GM21360 (cell line): ENCODE measurements around the gene DYNLT5.
A peak's percentile ranks its signal among the peaks of the same experiment; 100 is the strongest.
"Not testable (repeated sequence)": the region's sequence is repeated elsewhere in the genome, so short reads cannot be mapped to it uniquely, and the experiment has no call there.

Source experiments
- ATAC-seq: cut with Tn5 transposase; IDR thresholded peaks from one replicate; pipeline ENCODE4 v1.9.1; 2021; ENCODE audit warnings: mild to moderate bottlenecking, moderate library complexity; ENCODE audit not compliant: unreplicated experiment

DYNLT5 gene

DNA sequence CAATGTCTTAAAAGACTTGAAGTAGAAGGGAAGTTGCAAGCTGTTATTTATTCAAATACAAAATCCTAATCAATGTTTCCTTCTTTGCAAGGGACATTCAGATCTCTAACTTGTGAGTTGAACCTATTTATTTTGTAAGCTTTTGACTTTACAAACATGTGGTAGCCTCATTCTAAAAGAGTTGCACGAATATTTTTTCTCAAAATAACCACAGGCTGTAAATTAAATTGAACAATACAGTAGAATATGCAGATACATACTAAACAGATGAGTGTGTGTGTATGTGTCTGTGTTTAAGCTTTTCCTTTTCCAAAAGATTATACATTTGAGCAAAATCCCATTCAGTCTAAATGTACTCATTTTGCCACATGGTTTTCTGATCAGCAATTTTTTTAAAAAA lies 4.8 kb upstream of the DYNLT5 start:
- ATAC-seq, result no peak

DNA sequence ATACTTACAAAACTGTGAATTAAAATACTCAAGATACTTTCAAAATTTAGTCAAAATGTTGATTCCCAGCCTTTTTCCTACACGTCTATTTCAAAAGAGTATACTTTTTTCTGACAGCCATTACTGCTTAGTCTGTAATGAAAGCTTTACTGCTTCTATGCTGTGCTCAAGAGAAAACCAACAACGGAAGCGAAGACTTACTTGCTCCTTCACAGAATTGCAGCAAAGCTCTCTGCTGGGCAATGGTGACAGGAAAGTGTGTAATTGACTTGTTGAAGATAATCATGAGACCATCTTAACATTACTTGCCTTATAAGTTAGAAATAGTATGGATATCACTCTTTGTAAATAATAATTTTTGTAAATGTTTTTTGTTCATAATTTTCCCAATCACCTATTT lies 1.7 kb upstream of the DYNLT5 start:
- ATAC-seq, result no peak

DNA sequence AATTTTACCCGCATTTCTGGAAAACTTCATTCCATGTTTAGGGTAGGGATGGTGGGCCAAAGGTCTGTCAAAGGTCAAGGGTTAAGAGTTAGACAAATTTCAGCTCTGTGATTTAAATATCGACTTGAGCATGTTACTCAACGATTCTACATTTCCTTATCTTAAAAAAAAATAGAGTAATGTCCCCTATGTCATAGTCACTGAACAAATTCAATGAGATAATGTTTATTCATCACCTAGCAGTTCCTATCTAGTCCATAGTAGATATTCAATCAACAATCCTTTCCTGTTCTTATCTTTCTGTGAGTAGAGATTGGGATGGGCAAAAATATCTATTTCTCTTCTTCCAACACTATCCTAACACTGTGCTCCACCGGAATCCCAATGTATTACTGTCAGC lies 1.1 kb upstream of the DYNLT5 start:
- no peak for ATAC-seq

DNA sequence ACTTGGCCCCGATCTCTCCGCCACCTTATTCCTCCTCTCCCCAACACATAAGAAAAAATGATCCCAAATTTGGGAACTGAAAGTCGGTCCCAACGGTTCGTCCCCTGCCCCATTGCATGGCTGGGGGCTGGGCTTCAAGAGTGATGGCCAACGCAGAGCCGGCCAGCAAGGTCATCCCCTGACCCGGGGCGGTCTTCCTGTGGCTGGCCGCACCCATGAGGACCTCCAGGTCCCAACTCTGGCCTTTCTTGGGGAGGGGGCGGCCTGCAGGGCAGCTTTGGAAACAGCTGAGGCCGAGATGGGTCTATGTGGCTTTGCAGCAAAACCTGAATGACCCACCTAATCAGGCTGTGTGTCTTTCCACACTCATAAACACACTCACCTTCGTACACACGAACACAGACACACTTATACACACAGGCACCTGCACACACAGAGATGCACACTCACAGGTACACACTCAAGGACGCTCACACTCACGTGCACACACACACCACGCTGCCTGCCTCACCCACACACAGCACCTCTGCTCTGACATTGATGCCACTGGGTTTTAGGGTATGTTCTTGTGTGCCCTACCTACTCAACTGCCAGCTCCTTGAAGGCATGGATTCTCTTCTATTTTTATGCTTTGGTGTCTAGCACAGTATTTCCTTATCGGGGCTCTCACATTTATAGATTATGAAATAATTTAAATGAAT lies 562 bp downstream of the DYNLT5 start:
- ATAC-seq, result no peak

DNA sequence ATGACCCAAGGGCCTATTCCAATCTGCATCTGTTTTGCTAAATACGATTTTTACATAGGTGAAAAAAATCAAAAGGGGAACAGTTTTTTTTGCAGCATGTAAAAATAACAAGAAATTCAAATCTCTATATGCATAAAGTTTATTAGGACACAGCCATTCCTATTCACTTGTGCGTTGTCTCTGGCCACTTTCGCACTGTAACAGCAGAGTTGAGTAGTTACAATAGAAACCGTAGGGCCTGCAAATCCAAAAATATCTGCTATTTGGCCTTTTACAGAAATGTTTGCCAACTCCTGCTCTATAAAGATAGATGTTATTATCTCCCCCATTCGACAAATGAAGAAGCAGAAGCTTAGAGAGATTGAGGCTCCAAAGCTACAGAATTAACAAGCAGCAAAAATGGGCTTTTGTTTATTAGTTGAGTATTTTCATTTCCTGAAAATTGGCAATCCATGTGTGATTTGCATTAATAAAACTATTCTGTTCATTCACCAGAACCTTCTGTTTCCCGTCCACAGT lies 5.5 kb downstream of the DYNLT5 start:
- ATAC-seq, result peak; percentile 31

DNA sequence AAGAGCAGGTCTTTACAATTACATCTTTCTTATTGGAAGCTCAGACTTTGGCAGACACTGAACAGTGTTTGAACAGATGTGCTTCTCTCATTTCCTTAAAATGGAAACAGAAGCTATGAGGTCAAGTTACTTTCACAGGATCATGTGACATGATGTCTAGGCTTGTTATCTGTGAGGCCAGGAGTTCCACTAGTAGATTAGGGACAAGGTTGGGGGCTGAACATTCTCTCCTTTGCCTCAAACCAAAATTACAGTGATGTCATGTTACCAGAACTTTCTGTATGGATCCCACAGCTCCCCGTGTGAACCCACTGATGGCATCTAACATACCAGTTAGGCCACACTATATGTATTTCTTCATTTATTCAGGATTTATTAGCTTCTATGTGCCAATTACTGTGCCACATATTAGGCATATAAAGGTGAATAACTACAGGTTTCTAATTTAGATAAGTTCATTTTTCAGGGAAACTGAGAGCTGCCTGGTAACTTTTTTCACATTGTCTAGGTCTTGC lies 6.0 kb downstream of the DYNLT5 start:
- ATAC-seq, result peak; percentile 100

DNA sequence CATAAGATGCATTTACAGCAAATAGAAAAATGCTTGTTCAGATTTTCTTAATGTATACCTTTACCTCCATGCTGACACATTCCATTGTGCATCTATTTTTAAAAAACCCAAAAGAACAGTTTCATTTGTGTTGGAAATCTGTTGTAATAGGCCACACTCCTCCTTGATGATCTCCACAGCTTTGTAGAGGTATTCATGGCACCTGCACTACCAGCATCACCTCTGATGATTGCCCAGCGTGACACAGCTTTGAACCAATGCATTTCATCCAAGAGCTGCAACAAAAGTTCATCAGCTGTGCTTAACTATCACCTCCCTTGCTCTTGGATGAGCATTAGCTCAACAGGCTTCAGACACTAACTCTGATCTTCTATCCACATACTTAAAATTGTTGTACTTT lies 8.2 kb downstream of the DYNLT5 start:
- ATAC-seq, result no peak

DNA sequence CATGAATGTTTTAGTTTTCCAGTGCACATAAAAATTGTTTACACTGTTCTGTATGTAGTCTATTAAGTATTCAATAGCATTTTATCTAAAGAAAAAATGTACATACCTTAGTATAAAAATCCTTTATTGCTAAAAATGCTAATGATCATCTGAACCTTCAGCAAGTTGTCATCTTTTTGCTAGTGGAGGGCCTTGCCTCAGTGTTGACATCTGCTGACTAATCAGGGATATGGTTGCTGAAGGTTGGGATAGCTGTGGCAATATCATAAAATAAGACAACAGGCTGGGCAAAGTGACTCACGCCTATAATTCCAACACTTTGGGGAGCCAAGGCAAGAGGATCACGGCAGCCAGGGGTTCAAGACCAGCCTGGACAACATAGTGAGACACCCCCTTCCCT lies 9.0 kb downstream of the DYNLT5 start:
- no peak for ATAC-seq

DNA sequence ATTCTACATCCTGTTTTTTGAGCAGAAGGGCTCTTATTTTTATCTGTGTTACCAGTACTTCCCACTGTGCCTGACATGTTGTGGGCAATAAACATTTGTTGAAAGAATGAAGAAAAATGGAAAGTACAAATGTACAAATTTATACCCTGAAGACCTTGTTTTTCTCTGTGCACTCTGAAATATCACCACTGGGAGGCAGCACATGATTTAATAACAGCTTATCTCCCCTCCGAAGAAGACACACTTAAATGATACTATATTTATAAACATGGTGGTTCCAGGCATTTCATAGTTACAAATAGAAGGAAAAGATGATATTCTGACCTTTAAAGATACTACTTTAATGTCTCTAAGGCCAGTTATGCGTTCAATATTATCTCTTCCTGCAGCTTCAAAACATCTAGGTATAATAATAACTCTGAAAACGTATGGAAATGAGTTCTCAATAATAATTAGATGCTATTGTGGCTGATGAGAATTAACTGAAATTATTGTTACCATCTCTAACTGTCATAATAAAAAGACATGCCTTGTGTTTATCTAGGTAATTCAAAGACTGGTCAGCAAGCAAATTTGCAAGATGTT lies 12.8 kb downstream of the DYNLT5 start:
- peak; percentile 80 for ATAC-seq

DNA sequence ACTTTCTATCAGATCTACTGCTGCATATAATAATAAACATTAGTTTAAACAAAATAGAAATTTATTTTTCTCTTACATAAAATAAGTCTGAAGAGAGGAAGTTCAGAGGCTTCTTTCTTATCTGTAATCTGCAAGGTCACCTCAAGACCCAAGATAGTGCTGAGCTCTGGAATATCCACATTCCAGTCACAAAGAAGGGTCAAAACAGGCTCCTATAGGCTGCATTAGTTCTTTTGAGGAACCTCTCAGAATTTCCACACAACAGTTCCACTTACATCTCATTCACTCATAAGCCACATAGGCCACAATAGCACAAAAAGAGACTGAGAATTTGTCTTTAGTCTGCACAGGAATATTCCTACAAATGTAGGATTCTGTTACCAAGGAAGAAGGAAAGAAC lies 15.4 kb downstream of the DYNLT5 start:
- ATAC-seq, result no peak

DNA sequence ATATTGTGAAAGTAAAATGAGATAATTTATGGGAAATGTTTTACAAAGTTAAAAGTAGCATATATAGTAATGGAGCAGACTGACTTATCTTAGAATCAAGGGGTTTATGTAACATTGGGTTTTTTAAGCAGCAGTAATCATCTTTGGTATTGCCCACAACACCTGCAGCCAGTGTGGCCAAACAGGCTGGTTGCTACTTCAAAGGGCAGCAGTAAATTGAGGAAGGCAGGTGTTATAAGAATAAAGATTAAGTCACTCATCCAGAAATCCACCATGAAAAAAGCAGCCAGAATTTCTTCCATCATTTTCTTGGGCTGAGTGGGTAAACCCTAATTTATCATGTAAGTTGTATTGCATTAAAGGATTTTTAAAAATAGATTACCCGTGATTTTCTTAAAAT lies 16.7 kb downstream of the DYNLT5 start:
- ATAC-seq, result no peak

DNA sequence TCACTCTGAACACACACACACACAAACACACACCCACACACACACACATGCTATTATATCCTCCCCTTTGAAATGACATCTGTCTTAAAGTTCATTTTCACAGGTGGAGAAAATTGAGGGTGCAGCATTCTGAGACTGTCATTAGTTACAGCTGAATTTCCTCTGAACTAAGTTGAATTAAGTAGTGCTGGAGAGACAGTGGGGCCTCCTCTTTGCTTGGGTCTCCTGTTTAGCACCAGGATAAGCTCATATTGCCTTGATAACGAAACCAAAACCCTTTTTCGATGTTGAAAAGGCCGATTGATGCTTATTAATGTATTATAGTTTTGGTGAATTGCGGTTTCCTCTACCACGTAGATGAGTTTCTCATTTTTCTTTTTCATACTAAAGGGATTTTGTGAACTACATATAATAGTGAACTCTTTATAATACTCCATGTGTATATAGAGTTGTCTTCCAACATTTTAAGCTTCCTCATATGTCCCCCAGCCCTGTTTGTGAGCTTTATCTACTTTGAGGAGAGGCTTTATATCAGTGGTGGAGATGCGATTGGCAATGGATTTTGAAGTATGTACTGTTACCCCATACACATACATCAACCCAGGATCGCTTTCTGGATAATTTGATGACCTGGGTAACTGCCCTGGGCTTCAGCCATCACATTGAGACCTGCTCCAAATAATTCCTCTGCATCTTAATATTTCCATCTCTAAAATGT lies 17.4 kb downstream of the DYNLT5 start:
- no peak for ATAC-seq

DNA sequence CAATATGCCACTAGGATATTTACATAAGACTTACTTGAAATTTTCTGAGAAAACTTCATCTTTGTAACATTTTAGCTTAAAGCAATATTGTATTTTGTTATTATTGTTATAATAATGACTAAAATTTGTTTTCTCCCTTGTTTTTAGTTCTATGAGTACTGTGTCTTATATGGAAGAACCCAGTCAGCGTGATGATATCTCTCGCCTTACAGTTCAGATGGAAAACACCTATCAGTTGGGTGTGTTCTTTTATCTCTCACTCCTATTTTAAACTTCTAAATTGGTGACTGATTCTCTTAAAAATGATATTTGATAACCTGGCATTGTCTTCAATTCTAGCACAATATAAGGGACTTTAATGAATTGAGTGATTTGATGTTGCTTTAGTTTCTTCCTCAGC lies 18.0 kb downstream of the DYNLT5 start:
- ATAC-seq, result no peak

DNA sequence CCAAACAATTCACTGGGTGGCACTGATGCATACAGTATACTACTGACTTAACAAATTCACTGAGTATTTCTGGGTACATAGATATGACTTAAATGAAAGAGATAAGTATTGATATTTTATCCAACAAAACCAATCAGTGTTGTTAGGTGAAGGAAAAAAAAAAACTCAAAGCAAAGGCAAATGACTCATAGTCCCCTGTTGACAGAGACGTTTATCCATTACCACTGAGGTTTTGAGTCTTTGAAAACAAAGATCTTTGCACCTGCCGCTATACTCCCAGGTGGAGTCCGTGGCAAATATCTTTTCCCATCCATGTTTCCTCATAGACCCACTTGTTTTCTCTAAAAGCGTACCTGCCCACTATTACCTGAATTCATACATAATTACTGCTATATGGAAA lies 18.4 kb downstream of the DYNLT5 start:
- no peak for ATAC-seq

DNA sequence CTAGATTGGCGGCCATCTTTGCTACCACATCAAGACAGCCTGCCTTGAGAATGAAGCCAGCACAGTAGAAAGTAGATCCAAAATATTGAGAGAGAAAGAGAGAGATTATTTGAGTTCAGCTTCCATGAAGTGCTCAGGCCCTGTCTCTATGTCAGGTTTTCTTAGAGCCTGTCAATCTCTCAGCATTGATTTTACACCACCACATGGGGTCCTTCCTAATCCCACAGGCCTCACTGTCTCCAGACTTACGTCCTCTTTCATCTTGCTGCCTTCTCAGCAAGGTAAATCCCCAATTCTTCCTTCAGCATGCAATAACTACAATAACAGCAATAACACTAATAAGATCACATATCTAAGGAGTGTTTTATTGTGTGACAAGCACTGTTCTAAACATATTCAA lies 21.0 kb downstream of the DYNLT5 start:
- no peak for ATAC-seq

DNA sequence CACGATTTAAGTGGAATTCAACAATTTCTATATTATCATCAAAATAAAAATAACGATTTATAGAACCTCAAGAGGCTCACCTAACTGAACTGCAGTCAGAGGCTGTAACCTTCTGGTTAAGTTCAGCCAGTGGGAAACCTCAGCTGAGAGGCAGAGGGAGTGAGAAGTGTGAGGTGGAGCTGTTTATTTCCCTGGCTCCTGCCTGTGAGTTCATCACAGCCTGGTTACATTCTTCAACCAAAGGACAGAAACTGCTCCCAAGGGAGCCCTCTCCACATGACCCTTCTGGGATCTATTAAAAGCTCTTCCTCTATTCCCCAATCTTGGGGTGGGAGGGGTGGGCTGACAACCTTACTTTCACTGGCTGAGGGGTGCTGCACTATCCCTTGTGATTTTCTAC lies 22.2 kb downstream of the DYNLT5 start:
- ATAC-seq, result no peak

DNA sequence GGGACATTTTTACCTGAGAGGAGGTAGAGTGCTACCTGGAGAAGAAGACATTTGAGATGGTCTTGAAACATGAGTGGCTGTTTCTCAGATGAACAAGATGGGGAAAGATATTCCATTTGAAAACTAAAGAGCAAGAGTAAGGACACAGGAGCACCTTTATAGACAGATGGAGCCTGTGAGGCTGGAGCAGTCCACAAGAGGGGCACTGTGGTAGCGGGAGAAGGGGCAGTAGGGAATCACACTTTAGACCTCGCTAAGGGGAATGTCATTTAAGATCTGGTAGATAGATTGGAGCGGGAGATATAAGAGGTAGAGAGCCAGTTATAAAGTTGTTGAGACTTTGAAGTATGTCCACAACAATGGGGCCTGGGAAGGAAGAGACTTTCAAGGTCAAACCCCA lies 23.4 kb downstream of the DYNLT5 start:
- ATAC-seq, result no peak

DNA sequence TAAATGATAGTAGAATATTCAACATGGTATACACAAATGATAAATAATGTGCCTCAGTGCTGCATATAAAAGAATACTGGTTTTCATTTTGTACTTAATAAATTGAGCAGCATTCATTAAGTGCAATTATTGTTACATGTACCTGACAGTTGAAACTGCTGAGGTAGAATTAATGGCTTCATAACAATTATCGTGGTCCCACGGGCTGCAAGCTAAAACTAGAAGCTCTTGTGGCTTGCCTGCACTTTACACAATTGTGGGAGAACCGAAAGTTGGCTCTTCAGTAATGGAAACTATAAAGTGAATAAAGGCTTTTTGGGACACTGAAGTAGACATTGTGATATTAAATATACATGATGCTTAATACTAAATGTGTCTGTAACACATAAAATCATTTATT lies 25.6 kb downstream of the DYNLT5 start:
- no peak for ATAC-seq

DNA sequence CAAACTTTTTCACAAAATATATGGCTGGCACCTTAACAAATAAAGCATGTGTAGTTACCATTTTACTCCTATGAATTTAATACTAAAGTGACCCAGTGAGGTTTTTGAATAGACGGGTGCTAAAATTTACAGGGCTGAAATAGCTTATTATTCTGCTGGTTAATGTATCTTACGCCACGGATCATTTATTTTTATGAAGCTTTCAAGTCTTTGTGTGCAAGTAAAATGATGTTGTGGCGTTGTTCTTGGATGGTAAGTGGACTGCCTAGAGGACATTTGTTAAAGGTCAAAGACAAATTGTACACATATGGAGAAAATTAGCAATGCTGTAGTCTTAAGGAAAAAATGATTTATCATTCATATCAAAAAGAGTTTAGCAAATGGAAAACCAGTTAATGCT lies 26.0 kb downstream of the DYNLT5 start:
- no peak for ATAC-seq

DNA sequence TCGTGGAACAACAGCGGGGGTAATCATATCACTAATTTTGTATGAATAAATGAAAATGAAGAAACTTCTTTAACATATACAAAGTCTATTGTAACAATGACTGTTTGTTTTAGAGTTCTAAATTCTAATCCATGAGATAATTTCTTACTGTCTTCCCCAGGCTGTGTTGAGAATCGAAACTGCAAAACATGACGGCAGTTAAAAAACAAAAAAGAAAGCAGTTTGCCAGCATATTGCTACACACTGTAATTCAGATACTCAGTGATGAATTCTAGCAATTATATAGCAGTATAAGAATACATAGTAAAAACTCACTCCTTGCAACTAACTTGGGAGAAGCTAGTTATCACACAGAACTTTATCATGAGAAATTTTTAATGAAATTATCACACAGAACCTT lies 26.7 kb downstream of the DYNLT5 start:
- no peak for ATAC-seq

DNA sequence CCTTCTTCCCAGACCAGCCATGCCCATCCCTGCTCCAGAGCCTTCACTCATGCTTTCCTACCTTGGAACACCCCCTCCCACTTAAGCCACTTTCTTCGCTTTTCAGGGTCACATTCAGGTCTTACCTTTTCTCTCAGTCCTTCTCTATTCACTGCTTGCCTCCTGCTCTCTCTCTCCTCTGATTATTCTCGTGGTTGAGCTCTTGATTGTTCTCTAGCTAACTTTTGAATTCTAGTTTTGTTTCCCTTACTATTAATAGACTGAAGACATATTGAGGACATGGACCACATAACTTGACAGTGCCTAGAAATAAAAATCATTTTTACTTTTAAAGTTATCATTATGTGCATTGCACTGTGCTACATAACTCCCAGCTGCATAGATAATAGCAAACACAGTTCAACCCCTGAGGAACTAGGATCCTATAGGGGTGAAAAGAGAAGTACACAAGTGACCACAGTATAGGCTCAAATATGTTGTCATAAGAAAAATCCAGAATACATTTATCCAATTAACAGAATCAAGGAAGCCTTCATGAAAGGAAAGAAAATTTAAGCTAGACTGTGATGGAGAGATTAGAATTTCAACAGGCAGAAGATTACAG lies 27.3 kb downstream of the DYNLT5 start:
- no peak for ATAC-seq

DNA sequence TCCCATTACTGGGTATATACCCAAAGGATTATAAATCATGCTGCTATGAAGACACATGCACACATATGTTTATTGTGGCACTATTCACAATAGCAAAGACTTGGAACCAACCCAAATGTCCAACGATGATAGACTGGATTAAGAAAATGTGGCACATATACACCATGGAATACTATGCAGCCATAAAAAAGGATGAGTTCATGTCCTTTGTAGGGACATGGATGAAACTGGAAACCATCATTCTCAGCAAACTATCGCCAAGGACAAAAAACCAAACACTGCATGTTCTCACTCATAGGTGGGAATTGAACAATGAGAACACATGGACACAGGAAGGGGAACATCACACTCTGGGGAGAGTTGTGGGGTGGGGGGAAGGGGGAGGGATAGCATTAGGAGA lies 33.5 kb downstream of the DYNLT5 start:
- ATAC-seq, result not testable (repeated sequence)
